WERI-Rb-1 (cell line): Measurements from ENCODE around the gene PRR36.
A peak's percentile ranks its signal among the peaks of the same experiment; 100 is the strongest.

ENCODE experiments used
- DNase-seq: peaks from one replicate; pipeline ENCODE4 v3.0.0-alpha.2; 2020
- H3K27ac ChIP-seq: fragments of 250-450 bp; sonication (Bioruptor Pico); 2 replicates; pipeline ENCODE4 v1.5.1; 2020; ENCODE audit warnings: mild to moderate bottlenecking, moderate library complexity
- H3K27me3 ChIP-seq: fragments of 250-450 bp; sonication (Bioruptor Pico); 2 replicates; pipeline ENCODE4 v1.5.1; 2021; ENCODE audit warnings: mild to moderate bottlenecking, low read depth, moderate library complexity; ENCODE audit not compliant: insufficient read depth, severe bottlenecking
- H3K36me3 ChIP-seq: fragments of 250-450 bp; sonication (Bioruptor Pico); 2 replicates; pipeline ENCODE4 v1.5.1; 2020; ENCODE audit warnings: mild to moderate bottlenecking, moderate library complexity
- H3K4me3 ChIP-seq: 2 replicates; pipeline ENCODE4 v1.5.1; 2011; ENCODE audit warnings: low read depth, mild to moderate bottlenecking, control low read depth, low read length
- H3K9me3 ChIP-seq: fragments of 250-450 bp; sonication (Bioruptor Pico); 2 replicates; pipeline ENCODE4 v1.5.1; 2021; ENCODE audit warnings: mild to moderate bottlenecking, moderate library complexity; ENCODE audit not compliant: severe bottlenecking
- CTCF ChIP-seq: IDR thresholded peaks from 2 replicates; pipeline ENCODE4 v1.5.1; 2011; ENCODE audit warnings: low read depth, mild to moderate bottlenecking, control low read depth, inconsistent platforms, low read length

Gene PRR36

DNA sequence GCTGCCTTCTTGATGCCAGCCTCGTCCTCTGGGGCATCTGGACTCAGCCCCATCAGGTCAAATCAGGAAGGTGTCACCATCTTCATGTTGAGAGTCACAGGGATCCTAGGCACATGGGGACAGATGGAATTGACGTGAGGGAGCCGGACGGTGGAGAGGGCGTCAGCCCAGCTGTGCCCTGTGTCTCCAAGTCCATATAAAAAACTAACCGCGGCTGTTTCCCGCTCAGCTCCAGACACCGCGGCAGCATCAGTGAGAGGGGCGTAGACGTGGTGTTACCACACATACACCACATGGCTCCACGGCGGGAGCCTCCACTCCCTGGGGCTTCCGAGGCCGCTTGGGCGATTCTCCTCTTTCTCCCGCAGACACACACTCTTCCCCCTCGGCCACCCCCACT, 5.6 kb upstream of the PRR36 start:
- no peak for TF ChIP-seq CTCF
- DNase-seq, result no peak
- peaks cover 2% of the 10 kb centered on the region for H3K9me3 ChIP-seq
- no peaks in the 10 kb centered on the region for H3K27me3 ChIP-seq
- H3K4me3 ChIP-seq, result no peak overlapping the region
- H3K36me3 ChIP-seq, result no peaks in the 10 kb centered on the region
- no peak overlapping the region for H3K27ac ChIP-seq

- Histone ChIP-seq H3K27ac (no peak overlapping the region), H3K9me3 (peaks cover 2% of the 10 kb centered on the region), H3K4me3 (no peak overlapping the region), H3K36me3 (no peaks in the 10 kb centered on the region), H3K27me3 (no peaks in the 10 kb centered on the region)
- DNase-seq, result no peak
- no peak for TF ChIP-seq CTCF
These were observed 5.1 kb upstream of the PRR36 start for GRCh38 chr19:7879111-7879807.

DNA sequence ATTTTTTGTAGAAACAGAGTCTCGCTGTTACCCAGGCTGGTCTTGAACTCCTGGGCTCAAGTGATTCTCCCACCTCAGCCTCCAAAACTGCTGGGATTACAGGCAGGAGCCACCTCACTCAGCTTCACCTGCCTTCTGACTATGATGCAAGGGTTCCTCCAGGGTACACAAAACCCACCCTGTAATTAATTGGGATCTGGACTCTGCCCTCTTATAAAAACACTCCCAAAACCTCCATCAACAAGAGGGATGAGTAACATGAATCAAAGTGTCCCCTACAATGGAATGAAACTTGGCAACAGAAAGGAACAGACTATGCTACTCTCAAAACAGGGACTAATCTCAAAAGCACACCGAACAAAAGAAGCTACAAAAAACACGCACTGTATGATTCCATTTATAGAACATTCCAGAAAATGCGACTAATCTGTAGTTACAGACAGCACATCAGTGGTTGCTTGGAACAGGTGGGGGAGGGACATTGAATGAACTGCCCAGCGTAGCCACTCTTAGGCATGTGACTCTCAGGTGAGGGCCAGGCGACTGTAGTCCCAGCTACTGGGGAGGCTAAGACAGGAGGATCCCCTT, 3.2 kb upstream of the PRR36 start:
- H3K36me3 ChIP-seq, result peaks cover 9% of the 10 kb centered on the region
- no peak for DNase-seq
- TF ChIP-seq CTCF, result no peak
- no peak overlapping the region for H3K4me3 ChIP-seq
- peaks cover 2% of the 10 kb centered on the region for H3K9me3 ChIP-seq
- no peak overlapping the region for H3K27ac ChIP-seq
- H3K27me3 ChIP-seq, result no peaks in the 10 kb centered on the region

GRCh38 chr19:7874897-7875273, 695 bp upstream of the PRR36 start:
- Histone ChIP-seq H3K27ac (peak overlapping the region; percentile 90), H3K9me3 (no peaks in the 10 kb centered on the region), H3K36me3 (peaks cover 24% of the 10 kb centered on the region), H3K27me3 (no peaks in the 10 kb centered on the region), H3K4me3 (peak overlapping the region; percentile 82)
- no peak for TF ChIP-seq CTCF
- no peak for DNase-seq

GRCh38 chr19:7873304-7874075, 700 bp downstream of the PRR36 start:
- TF ChIP-seq CTCF, result no peak
- Histone ChIP-seq H3K4me3 (peak overlapping the region; percentile 82), H3K27me3 (no peaks in the 10 kb centered on the region), H3K9me3 (no peaks in the 10 kb centered on the region), H3K27ac (peak overlapping the region; percentile 90), H3K36me3 (peaks cover 38% of the 10 kb centered on the region)
- peak; percentile 32 for DNase-seq
